ENCODE data around the gene ATRIP.
A peak's percentile ranks its signal among the peaks of the same experiment; 100 is the strongest.
"Not testable (repeated sequence)": the region's sequence is repeated elsewhere in the genome, so short reads cannot be mapped to it uniquely, and the experiment has no call there.

ATRIP gene

DNA sequence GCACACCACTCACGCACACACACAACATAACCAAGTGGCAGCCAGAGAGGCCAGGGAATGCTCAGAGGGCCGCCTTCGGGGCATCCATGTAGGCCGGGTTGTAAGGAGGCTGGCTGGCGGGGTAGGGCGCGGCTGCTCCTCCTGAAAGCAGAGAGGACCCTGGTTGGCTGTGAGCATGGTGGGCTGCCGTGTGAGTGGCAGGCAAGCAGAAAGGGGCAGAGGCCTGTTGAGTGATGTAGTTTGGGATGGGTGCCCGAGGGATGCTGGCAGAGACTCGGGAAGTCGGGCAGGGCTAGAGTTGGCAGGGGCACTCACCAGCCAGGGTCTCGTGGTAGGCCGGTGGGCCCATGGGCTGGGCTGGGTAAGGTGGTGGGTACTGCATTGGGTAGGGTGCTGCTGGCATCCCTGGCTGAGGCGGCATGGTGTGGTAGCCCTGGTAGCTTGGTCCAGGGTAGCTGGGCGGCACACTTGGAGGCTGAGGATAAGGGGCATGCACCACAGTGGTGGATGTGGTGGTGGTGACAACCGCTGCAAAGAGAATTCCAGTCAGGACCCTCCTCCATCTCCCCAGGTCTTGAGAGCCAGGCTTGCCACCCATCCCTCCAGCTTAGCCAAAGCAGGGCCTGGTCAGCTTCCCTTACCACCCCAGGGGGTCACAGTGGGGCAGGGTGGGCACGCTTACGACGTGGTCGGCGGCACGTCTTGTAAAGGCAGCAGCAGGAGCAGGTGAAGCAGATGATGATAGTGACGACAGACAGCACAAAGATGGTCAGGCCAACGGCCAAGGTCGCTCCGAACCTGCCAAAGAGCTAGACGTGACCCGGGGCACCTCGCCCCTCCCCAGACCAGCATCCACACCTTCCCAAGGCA is 22.7 kb downstream of the ATRIP start:
- DNase-seq (ENCODE audit: low read depth) = no peak

DNA sequence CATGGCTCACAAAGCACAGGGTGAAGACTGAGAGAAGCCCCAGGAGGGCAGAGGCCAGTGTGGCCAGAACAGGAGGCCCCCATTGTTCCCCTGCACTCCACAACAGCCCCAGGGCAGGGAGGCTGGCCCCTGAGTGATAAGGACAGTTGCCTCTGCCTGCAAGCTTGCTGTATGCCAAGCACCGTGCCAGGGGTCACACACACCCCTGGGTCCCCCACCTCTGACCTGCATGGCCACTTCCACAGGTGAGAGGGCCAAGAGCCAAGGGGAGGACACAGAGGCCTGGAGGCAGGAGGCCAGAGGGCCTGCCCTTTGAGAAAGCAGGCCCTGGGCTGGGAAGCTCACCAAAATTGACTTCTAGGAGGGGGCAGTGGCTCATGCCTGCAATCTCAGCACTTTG is 23.7 kb downstream of the ATRIP start:
- DNase-seq (ENCODE audit: low read depth) = no peak

DNA sequence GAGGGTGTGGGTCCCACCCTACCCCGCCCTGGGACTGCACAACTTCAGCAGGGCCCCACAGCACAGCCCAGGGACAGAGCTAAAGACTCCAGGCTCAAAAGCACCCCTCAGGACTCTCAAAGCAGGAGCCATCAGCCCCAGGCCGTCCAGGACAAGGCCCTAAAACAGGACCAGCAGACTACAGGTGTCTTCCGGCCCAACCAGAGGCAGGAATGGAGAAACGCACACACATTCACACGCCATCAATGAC is 26.1 kb downstream of the ATRIP start:
- no peak for DNase-seq (ENCODE audit: low read depth)

DNA sequence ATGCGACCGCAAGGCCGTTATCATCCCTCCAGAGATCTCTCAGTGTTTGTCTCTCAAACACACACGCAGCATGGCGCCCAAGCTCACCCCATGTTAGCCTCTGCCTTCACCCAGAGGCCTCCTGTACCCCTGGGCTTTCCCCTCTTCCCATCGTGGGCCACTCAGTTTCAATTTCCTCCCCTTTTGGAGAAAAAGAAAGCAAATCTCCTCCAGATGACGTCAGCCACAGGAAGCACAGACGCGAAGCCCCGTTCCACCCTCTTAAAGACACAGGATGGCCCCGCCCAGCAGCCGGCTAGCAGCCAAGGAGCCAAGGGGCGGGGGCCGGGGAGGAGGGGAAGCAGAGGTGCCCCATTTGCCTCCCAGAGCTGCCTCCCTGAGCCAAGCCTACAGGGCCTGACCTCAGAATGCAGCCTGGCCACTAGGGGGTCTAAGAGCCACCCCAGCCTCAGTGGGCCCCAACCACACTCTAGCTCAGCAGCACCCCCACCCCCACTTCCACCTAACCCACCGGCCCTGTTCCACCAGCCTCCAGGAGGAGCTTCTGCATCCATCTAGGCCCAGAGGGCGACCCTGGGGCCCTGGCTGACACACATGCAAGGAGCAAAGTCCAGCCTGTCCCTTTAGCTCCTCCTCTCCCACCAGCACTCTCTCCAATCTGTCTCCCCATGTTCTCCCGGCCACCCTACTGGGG is 26.5 kb downstream of the ATRIP start:
- DNase-seq (ENCODE audit: low read depth) = peak; percentile 94

DNA sequence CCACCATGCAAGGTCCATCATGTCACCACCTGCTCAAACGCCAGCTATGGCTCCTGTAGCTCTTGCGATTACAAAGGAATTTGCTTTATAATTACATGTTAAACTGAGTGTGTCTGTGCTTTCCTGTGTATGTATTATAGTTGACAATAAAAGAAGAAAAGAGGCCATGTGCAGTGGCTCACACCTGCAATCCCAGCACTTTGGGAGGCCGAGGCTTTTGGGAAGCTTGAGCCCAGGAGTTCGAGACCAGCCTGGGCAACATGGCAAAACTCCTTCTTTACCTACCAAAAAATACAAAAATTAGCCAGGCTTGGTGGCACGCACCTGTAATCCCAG is 27.0 kb downstream of the ATRIP start:
- DNase-seq (ENCODE audit: low read depth) = no peak

DNA sequence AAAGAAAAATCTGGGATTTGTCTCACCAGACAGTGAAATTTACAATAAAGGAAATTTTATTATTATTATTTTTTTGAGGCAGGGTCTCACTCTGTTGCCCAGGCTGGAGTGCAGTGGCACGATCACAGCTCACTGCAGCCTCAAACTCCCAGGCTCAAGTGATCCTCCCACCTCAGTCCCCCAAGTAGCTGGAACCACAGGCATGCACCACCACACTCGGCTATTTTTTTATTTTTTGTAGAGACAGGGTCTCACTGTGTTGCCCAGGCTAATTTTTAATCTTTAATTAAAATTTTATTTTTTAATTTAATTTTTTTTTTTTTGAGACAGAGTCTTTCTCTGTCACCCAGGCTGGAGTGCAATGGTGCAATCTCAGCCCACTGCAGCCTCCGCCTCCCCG is 27.5 kb downstream of the ATRIP start:
- DNase-seq (ENCODE audit: low read depth) = not testable (repeated sequence)

DNA sequence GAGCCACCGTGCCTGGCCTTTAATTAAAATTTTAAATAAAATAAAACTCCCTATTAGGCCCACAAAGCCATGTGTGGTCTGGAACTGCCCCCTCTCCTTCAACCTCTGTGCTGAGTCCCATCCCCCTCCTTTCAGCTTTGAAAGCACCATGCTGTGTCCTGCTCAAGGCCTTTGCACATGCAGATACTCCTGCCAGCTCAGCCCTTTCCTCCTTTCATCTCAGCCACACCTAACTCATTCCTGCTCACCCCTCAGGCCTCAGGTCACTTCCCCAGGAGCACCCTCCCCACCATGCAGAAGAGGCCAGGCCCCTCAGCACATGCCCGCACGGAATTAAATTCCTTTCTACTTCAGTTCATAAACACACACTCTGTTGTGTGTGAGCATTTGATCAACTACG is 28.1 kb downstream of the ATRIP start:
- no peak for DNase-seq (ENCODE audit: low read depth)

DNA sequence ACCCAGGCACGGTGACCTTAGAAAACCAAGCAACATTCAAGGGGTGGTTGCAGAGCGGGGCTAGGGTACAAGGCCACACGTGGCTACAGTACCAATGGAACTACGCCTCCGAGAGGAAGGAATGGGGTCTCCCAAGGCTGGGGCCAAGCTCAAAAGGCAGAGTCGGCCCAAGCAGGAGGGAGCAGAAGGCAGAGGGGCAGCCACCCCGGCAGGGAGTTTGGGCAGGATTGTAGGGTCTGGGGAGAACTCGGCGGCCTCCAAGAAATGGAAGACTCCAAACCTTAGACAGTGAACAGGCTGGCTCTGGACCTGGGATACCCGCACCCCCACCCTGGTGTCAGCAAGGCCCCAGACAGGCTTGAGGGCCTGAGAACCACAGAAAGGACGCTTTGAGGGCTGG is 28.7 kb downstream of the ATRIP start:
- no peak for DNase-seq (ENCODE audit: low read depth)

DNA sequence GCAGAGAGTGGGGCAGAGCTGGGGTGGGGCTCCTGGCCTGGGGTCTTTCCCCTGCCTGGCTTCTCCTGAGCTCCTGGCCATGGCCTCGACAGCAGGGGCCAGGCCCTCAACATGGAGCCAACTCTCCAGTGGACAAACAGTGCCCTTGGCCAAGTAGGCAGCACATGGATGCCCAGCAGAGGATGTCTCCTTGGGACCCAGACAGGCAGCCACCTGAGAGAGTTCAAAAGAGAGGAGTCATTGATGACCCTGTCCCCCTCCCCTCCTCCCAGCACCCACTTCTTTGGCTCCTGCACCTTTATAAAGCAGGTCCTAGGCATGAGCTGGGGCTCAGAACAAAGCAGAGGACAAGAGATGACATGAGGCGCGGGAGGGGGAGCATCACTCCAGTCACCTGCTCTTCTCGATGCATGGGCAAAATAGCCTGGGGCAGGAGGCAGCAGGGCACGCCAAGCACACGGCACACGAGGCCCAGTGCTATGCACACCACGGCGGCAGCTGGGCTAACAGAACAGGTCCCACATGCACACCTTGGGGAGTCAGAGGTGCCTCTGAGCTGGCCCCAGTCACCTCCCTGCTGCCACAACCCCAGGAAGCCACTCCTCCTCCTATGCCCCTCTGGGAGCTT is 30.0 kb downstream of the ATRIP start:
- no peak for DNase-seq (ENCODE audit: low read depth)

DNA sequence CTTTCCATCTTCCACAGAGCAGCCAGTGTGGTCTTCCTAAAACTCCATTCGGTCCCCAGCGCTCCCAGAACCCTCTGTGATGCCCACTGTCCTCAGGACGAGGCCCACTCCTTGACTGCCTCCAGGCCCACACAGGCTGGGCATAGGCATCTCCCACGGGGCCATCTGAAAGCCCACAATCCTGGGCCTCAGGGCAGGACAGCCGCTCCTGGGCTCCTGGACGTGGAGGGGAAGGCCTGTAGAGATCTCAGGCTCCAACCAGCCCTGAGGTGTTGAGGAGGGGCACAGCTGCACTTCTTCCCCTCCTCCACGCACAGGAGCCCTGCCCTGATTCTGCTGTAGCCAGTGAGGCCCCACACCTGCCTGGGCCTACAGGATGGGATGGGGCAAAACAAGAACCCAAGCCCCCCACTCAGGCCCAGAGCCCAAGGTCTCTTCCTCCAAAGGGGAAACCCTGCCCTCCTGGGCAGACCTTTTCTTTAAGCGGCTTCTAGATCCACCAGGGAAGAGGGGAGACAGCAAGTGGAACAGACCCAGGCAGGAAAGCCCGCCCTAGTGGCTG is 31.5 kb downstream of the ATRIP start:
- DNase-seq (ENCODE audit: low read depth) = no peak

DNA sequence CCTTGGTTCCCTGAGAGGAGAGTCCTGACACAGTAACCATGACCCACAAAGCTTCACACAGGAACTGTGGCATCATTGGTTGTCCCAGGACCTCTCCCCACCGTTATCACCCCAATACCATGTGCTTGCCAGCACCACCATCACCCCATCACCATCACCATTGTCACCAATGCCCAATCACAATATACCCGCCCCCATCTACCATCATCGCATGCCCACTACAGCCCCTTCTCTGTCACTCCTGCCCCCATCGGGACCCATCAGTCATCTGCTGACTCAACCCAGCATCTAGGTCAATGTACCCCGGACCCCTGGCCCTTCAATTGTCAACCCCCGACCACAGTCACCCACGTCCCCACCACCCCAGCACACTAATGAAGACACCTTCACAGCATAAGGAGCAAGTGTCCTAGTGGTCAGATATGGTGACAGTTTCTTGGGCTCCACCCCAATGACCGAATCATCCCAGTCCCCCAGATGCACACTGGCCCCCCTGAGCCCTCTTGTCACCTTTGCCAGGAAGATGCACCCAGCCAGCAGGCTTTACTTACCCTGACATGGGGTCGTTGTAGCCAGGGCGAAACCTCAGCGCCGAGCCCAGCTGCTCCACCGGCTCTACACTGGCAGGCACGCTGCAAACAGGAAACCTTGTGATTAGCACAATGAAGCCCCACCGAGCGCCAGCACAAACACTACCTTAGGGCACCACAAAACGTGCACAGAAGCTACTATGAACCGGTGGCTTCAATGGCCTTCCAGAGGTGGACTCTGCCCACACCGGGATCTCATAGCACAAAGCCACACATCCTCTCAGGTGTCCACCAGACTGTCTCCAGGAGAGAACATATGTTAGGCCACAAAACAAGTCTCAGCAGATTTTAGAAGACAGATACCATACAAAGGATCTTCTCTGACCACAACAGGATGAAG is 32.4 kb downstream of the ATRIP start:
- no peak for DNase-seq (ENCODE audit: low read depth)

DNA sequence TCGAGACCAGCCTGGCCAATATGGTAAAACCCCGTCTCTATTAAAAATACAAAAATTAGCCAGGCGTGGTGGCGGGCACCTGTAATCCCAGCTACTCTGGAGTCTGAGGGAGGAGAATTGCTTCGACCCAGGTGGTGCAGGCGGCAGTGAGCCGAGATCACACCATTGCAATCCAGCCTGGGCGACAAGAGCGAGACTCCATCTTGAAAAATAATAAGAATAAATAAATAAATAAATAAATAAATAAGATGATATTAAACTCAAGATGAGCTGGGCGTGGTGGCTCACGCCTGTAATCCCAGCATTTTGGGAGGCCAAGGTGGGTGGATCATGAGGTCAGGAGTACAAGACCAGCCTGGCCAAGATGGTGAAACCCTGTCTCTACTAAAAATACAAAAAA is 34.4 kb downstream of the ATRIP start:
- DNase-seq (ENCODE audit: low read depth) = not testable (repeated sequence)

DNA sequence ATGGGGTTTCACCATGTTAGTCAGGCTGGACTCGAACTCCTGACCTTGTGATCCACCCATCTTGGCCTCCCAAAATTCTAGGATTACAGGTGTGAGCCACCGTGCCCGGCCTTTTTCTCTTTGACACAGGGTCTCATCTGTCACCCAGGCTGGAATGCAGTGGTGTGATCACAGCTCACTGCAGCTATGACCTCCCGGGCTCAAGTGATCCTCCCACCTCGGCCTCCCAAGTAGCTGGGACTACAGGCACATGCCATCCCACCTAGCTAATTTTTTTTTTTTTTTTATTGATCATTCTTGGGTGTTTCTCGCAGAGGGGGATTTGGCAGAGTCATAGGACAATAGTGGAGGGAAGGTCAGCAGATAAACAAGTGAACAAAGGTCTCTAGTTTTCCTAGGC is 36.3 kb downstream of the ATRIP start:
- DNase-seq (ENCODE audit: low read depth) = not testable (repeated sequence)

DNA sequence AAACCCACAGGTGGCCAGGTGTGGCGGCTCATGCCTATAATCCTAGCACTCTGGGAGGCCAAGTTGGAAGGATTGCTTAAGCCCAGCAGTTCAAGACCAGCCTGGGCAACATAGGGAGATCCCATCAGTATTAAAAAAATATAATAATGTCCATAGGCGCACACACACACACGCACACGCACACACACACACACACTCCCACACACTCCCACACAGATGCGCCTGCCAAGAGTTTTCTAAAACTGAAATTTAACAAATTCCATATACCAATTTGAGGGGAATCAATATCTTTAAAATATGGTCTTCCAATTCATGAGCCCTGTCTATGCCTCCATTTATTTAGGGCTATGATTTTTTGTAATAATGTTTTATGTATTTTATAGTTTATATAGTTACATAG is 40.4 kb downstream of the ATRIP start:
- no peak for DNase-seq (ENCODE audit: low read depth)

DNA sequence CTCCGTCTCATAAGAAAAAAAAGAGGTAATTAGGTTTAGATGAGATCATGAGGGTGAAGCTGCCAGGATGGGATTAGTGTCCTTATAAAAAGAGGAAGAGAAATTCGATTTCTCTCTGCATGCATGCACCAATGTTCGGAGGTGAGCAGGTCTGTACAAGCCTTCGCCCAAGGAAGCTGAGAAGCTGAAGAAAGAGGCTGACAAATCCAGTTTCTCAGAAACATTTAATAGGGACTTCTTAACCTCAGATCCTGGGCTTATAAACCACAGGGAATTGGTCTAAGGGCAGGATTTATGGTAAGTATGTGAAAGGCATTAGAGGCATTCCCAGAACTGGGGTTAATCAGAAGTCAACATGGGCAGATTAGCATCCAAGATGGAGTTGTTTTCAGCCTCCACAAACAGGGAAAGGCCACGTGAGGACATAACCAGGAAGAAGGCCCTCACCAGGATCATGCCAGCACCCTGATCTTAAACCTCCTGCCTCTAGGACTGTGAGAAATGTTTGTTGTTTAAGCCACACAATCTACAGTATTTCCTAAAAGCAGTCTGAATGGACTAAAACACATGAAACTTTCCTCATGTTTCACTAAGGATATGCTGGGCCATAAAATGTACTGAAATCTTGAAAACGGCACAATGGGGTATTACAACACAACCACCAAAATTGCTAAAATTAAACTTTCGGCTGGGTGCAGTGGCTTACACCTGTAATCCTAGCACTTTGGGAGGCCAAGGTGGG is 46.1 kb downstream of the ATRIP start:
- DNase-seq (ENCODE audit: low read depth) = peak; percentile 79

DNA sequence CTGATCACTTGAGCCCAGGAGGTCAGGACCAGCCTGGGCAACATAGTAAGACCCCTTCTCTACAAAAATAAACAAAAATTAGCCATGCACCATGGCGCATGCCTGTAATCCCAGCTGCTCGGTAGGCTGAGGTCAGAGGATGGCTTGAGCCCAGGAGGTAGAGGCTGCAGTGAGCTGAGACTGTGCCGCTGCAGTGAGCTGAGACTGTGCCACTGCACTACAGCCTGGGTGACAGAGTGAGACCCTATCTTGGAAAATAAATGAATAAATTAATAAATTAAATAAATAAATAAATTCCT is 46.6 kb downstream of the ATRIP start:
- no peak for DNase-seq (ENCODE audit: low read depth)

DNA sequence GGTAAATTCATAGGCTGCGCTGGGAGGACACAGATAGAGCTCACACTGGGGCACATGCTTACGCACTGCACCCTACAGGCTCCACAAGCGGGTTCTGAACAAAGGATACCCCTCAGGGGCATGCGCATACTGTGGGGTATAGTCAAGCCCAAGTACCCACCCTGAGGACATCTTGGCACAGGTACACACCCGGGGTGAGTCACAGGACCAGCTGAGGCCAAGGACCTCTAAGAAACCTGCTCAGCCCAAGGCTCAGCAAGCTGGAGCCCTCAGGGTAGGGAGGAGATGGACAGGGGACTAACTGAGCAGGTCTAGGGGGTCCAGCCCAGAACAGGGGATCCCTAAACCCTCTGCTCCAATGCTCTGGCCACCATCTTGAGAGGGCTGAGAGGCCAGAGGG is 54.1 kb downstream of the ATRIP start:
- no peak for DNase-seq (ENCODE audit: low read depth)

DNA sequence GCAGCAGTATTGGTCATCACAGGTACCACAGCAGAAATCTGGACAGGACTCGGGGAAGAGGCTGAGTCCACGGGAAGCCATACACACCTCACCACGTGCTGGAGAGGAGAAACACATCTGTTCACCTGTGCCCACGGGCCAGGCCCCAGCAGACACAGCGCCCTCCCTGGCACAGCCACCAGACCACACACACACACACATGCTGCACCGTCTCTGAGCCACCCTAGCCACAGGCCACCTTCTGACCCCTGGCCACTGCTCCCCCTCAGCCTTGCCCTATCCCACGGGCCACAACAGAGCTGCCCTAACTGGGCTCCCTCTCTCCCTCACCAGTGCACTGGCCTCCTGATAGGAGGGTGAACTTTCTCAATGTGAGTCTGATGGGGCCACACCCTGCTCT is 54.7 kb downstream of the ATRIP start:
- no peak for DNase-seq (ENCODE audit: low read depth)

DNA sequence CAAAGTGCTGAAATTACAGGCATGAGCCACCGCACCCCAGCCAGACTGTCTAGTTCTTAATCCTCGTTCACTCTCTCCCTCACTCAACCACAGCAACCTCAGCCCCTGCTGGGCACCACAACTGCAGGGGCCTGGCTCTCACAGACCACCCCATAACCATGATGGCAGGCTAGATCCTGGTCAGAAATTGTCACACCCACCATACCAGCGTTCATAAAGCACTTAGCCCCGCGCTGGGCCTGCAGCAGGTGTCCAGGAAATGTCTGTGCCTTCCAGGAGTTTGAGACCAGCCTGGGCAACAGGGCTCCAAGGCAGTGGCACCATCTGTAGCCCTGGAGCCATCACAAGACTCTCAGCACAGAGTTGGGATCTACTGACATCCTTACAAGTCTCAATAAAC is 55.6 kb downstream of the ATRIP start:
- DNase-seq (ENCODE audit: low read depth) = no peak

DNA sequence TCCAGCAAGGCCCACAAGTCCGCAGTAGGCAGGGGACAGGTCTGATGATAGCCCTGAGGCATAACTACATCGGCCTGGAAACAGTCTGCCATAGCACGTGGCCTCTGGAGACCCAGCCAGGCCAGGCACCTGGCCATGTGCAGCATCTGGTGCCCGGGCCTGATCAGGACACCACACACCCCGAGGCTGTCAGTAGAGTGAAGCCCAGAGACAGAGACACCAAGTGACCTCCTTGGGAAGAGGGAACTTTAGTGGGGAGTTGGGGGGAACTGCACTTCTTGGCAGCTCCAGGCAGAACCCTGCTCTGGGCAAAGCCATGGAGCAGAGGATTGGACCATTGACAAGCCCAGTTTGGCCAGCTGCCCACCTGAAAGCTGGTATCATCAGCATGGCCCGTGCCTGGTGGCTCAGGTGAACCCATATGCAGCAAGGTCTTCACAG is 56.2 kb downstream of the ATRIP start:
- peak; percentile 7 for DNase-seq (ENCODE audit: low read depth)

DNA sequence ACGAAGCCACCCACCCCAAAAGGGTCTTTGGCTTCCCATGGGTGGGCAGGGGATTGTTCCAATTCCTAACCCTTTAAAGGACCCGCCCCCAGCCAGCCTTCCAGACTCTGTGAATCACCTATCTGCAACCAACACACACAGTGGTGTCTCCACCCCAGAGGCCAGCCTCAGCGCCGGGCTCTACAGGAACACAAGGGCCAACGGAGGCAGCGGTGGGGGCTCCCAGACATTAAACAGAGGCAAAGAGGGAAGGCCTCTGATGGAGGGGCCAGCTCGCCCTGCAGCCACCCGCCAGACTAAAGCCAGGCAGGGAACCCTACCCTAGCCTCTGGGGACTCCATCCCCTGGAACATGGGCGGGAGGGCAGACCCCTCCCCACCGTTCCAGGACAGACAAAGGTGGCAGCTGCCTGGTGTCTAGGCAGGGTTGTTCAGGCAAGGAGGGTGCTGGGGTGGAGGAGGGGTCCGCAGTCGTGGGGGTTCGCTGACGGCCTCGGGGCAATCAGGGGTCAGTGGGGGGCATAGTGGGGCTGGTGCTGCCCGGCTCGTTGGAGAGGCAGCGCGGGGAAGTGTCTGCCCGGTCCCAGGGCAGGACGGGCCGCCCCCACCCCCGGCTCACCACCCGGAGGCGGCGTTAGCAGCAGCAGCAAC is 57.0 kb downstream of the ATRIP start:
- DNase-seq (ENCODE audit: low read depth) = peak; percentile 59
